GM12873 (cell line): ENCODE measurements around the gene SLC4A3.

Experiments
- CTCF ChIP-seq: IDR thresholded peaks from 2 replicates; pipeline ENCODE4 v1.5.1; 2012; ENCODE audit warnings: low read depth, mild to moderate bottlenecking, moderate library complexity, low read length, control low read depth; ENCODE audit not compliant: insufficient read depth; ENCODE audit errors: missing control alignments

SLC4A3 gene

GRCh38 chr2:219595256-219595655 is 32.2 kb upstream of the SLC4A3 start:
- no peak for TF ChIP-seq CTCF

- no peak for TF ChIP-seq CTCF
Measured at GRCh38 chr2:219596954-219597551, 30.4 kb upstream of the SLC4A3 start.

GRCh38 chr2:219597552-219598307 is 29.7 kb upstream of the SLC4A3 start, which contains the start of gene STK11IP:
STK11IP (plus strand) TSS chr2:219597857; CDS start chr2:219598120, 263 bp downstream.
- no peak for TF ChIP-seq CTCF

- no peak for TF ChIP-seq CTCF
Measured at GRCh38 chr2:219598308-219599078, 28.9 kb upstream of the SLC4A3 start.

- TF ChIP-seq CTCF = no peak
Measured at GRCh38 chr2:219603771-219604170, 23.7 kb upstream of the SLC4A3 start.

- no peak for TF ChIP-seq CTCF
Measured at GRCh38 chr2:219605607-219605954, 21.8 kb upstream of the SLC4A3 start.

- TF ChIP-seq CTCF = no peak
Measured at GRCh38 chr2:219607931-219608330, 19.5 kb upstream of the SLC4A3 start.
